NT2/D1 (cell line): ENCODE data around the gene IL5RA.

Experiments used
- SUZ12 ChIP-seq: IDR thresholded peaks from 2 replicates; pipeline ENCODE4 v1.6.1; 2011; ENCODE audit not compliant: insufficient read length, insufficient read depth; ENCODE audit errors: extremely low read depth
- YY1 ChIP-seq: IDR thresholded peaks from 2 replicates; pipeline ENCODE4 v1.6.1; 2011; ENCODE audit not compliant: insufficient read length, insufficient read depth

DNA sequence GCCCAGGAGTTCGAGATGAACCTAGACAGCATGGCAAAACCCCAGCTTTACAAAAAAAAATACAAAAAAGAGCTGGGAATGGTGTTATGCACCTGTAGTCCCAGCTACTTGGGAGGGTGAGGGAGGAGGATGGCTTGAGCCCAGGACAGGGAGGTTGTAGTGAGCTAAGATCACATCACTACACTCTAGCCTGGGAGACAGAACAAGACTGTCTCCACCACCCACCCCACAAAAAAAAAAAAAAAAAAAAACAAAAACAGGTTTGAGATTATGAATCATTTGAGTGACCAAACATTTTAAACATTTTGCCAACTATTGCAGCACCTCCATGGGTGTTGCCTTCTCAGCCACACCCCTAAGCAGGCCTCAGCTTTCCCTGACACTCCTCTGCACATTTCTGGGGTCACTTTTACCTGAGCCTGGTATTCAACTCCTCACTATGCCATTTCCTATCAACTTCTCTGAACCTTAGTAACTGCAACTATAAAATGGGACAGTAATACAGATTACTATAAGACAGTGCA, 41.8 kb downstream of the IL5RA start:
- TF ChIP-seq SUZ12 (no peak), YY1 (no peak)
